Measurements from ENCODE around the gene TIAM1. TPM values are rescaled to one million over a fixed set of nuclear protein-coding genes. Genes with fewer than 3 reads are reported as not detected.

TIAM1 gene
- polyA plus RNA-seq, 1 experiment = 0.11 TPM

GRCh38 chr21:31364253-31364945 is 20.3 kb upstream of the TIAM1 start:
- Histone ChIP-seq H3K27me3 (ENCODE audit: control insufficient read depth, insufficient read depth, low read length) (no peaks in the 10 kb centered on the region), H3K36me3 (ENCODE audit: control insufficient read depth, insufficient read depth, low read length) (no peaks in the 10 kb centered on the region), H3K4me3 (ENCODE audit: low read depth, low read length) (no peak overlapping the region)
- CTCF ChIA-PET = no interaction called here
- POLR2A ChIA-PET = no interaction called here
- DNase-seq (ENCODE audit: low read depth) = no peak
- TF ChIP-seq CTCF (IDR thresholded peaks at IDR 0.05; ENCODE audit: insufficient read depth, low read depth, low read length) = no peak

- no peak for DNase-seq (ENCODE audit: low read depth)
- POLR2A ChIA-PET = no interaction called here
- Histone ChIP-seq H3K4me3 (ENCODE audit: low read depth, low read length) (no peak overlapping the region), H3K27me3 (ENCODE audit: control insufficient read depth, insufficient read depth, low read length) (no peaks in the 10 kb centered on the region), H3K36me3 (ENCODE audit: control insufficient read depth, insufficient read depth, low read length) (no peaks in the 10 kb centered on the region)
- CTCF ChIA-PET = no interaction called here
- TF ChIP-seq CTCF (IDR thresholded peaks at IDR 0.05; ENCODE audit: insufficient read depth, low read depth, low read length) = no peak
These were observed 19.7 kb upstream of the TIAM1 start for GRCh38 chr21:31363720-31364119.

- TF ChIP-seq CTCF (IDR thresholded peaks at IDR 0.05; ENCODE audit: insufficient read depth, low read depth, low read length) = no peak
- DNase-seq (ENCODE audit: low read depth) = no peak
- no peak overlapping the region for H3K4me3 ChIP-seq (ENCODE audit: low read depth, low read length)
- CTCF ChIA-PET = no interaction called here
- no peaks in the 10 kb centered on the region for H3K36me3 ChIP-seq (ENCODE audit: control insufficient read depth, insufficient read depth, low read length)
- H3K27me3 ChIP-seq (ENCODE audit: control insufficient read depth, insufficient read depth, low read length) = no peaks in the 10 kb centered on the region; the same call in 1 of the 2 replicates
- POLR2A ChIA-PET = no interaction called here
These were observed 16.7 kb upstream of the TIAM1 start for GRCh38 chr21:31360717-31361116.

GRCh38 chr21:31358158-31358557 is 14.1 kb upstream of the TIAM1 start:
- POLR2A ChIA-PET = no interaction called here
- Histone ChIP-seq H3K27me3 (ENCODE audit: control insufficient read depth, insufficient read depth, low read length) (no peaks in the 10 kb centered on the region; the same call in 1 of the 2 replicates), H3K36me3 (ENCODE audit: control insufficient read depth, insufficient read depth, low read length) (no peaks in the 10 kb centered on the region), H3K4me3 (ENCODE audit: low read depth, low read length) (no peak overlapping the region)
- no peak for TF ChIP-seq CTCF (IDR thresholded peaks at IDR 0.05; ENCODE audit: insufficient read depth, low read depth, low read length)
- no peak for DNase-seq (ENCODE audit: low read depth)
- CTCF ChIA-PET = no interaction called here

GRCh38 chr21:31356440-31356839 is 12.4 kb upstream of the TIAM1 start:
- POLR2A ChIA-PET = no interaction called here
- CTCF ChIA-PET = no interaction called here
- no peak for DNase-seq (ENCODE audit: low read depth)
- Histone ChIP-seq H3K4me3 (ENCODE audit: low read depth, low read length) (no peak overlapping the region), H3K27me3 (ENCODE audit: control insufficient read depth, insufficient read depth, low read length) (no peaks in the 10 kb centered on the region; the same call in 1 of the 2 replicates), H3K36me3 (ENCODE audit: control insufficient read depth, insufficient read depth, low read length) (no peaks in the 10 kb centered on the region)
- no peak for TF ChIP-seq CTCF (IDR thresholded peaks at IDR 0.05; ENCODE audit: insufficient read depth, low read depth, low read length)
